CD1c-positive myeloid dendritic cell (primary cell): ENCODE data around the gene CFAP251.

Source experiments
- DNase-seq: peaks from one replicate; pipeline ENCODE4 v3.0.0-alpha.2; 2016; ENCODE audit errors: extremely low spot score

CFAP251 gene

GRCh38 chr12:122001466-122002209, 83.2 kb downstream of the CFAP251 start:
- DNase-seq, result no peak

GRCh38 chr12:122003651-122004611, 85.5 kb downstream of the CFAP251 start:
- no peak for DNase-seq

GRCh38 chr12:122004633-122005071, 86.3 kb downstream of the CFAP251 start:
- no peak for DNase-seq

GRCh38 chr12:122005252-122005776, 86.9 kb downstream of the CFAP251 start:
- DNase-seq, result no peak

GRCh38 chr12:122006186-122006926, 88.0 kb downstream of the CFAP251 start:
- DNase-seq, result no peak

GRCh38 chr12:122009741-122010140, 91.3 kb downstream of the CFAP251 start:
- DNase-seq, result no peak

- peak; percentile 35 for DNase-seq
Measured at GRCh38 chr12:122012184-122012583, 93.8 kb downstream of the CFAP251 start.

GRCh38 chr12:122013136-122013535, 94.7 kb downstream of the CFAP251 start:
- DNase-seq, result peak; percentile 14

GRCh38 chr12:122013791-122014590, 95.6 kb downstream of the CFAP251 start:
- peak; percentile 24 for DNase-seq

- no peak for DNase-seq
Measured at GRCh38 chr12:122014781-122015180, 96.4 kb downstream of the CFAP251 start.

GRCh38 chr12:122018457-122018856, 100.1 kb downstream of the CFAP251 start:
- DNase-seq, result no peak

- DNase-seq, result no peak
Measured at GRCh38 chr12:122018937-122019336, 100.5 kb downstream of the CFAP251 start.

GRCh38 chr12:122020795-122021192, 102.4 kb downstream of the CFAP251 start:
- DNase-seq, result no peak

GRCh38 chr12:122021193-122021821, 102.9 kb downstream of the CFAP251 start:
- DNase-seq, result peak; percentile 18

- DNase-seq, result peak; percentile 73
Measured at GRCh38 chr12:122021822-122022392, 103.5 kb downstream of the CFAP251 start, which contains the start of gene BCL7A. BCL7A (plus strand) TSS chr12:122021884; CDS start chr12:122022092, 208 bp downstream.

- DNase-seq, result peak; percentile 56
Measured at GRCh38 chr12:122022393-122023338, 104.3 kb downstream of the CFAP251 start.

- peak; percentile 57 for DNase-seq
Measured at GRCh38 chr12:122023339-122024131, 105.1 kb downstream of the CFAP251 start.
